Ascending aorta (tissue), 2 donors: ENCODE data around the gene SYNPR. TPM values are rescaled to one million over a fixed set of nuclear protein-coding genes. Genes with fewer than 3 reads are reported as not detected.

ENCODE experiments used
- DNase-seq, 2 donors: peaks; one replicate each; pipeline ENCODE4 v3.0.0-alpha.2; 2019; ENCODE audit warnings: low spot score in 2 of 2
- H3K27ac ChIP-seq, 2 donors: fragments of 200-600 bp; sonication (generic); one replicate each; pipeline ENCODE4 v1.5.1; 2016 to 2017; ENCODE audit warnings: mild to moderate bottlenecking in 1 of 2
- H3K27me3 ChIP-seq: fragments of 200-600 bp; sonication (generic); one replicate; pipeline ENCODE4 v1.5.1; 2017
- H3K36me3 ChIP-seq, 2 donors: fragments of 200-600 bp; sonication (generic); one replicate each; pipeline ENCODE4 v1.5.1; 2016
- H3K4me1 ChIP-seq, 2 donors: fragments of 200-600 bp; sonication (generic); one replicate each; pipeline ENCODE4 v1.5.1; 2016 to 2017; ENCODE audit warnings: mild to moderate bottlenecking in 1 of 2
- H3K4me3 ChIP-seq, 2 donors: fragments of 200-600 bp; sonication (generic); one replicate each; pipeline ENCODE4 v1.5.1; 2016 to 2017; ENCODE audit warnings: mild to moderate bottlenecking in 1 of 2
- H3K9me3 ChIP-seq, 2 donors: fragments of 200-600 bp; sonication (generic); one replicate each; pipeline ENCODE4 v1.5.1; 2016
- intact Hi-C: fragments of 100-400 bp; cut with DNase I; formaldehyde crosslinking; loops from one replicate; pipeline ENCODE4 v1.15.1; 2023
- total RNA-seq: library from RNA; depleted of rRNA; stranded (reverse); fragments of >200 nt; gene quantifications from one replicate; pipeline ENCODE4 v1.1.0, GENCODE V29; 2016
- TF ChIP-seq, protein P1 (sequence below), 3 experiments: fragments of 200-600 bp in 2 of 3; fragments of 450-650 bp in 1 of 3; sonication (generic) in 2 of 3; IDR thresholded peaks; one replicate each; pipeline ENCODE4 v1.5.1; 2016 to 2019; ENCODE audit warnings: antibody characterized with exemption in 3 of 3, mild to moderate bottlenecking in 1 of 3, moderate library complexity in 1 of 3

The SYNPR gene
- total RNA-seq, 1 donor from 2014 or later = not detected

DNA sequence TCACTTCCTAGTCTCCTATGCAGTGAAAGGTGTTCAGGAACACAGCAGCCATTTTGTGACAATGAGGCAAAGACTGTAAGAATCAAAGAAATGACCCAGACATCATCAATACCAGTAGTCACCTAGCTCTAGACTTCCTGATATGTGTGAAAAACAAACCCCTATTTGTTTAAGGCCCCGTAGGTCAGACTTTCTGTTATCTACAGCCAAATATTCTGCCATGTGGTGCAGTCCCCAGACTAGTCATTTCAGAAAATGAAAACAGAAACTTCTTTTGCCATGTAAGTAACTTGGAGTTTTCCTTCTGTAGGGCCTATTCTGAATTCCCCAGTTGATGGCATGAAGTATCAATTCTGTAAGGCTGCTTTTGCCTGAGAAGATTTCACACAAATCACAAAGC is 192.6 kb downstream of the SYNPR start:
- Histone ChIP-seq H3K4me1 (no peaks in the 10 kb centered on the region), H3K4me3 (no peak overlapping the region), H3K36me3 (no peaks in the 10 kb centered on the region), H3K9me3 (no peaks in the 10 kb centered on the region), H3K27me3 (no peaks in the 10 kb centered on the region), H3K27ac (no peak overlapping the region)
- no peak for DNase-seq
- TF ChIP-seq, protein P1, sequence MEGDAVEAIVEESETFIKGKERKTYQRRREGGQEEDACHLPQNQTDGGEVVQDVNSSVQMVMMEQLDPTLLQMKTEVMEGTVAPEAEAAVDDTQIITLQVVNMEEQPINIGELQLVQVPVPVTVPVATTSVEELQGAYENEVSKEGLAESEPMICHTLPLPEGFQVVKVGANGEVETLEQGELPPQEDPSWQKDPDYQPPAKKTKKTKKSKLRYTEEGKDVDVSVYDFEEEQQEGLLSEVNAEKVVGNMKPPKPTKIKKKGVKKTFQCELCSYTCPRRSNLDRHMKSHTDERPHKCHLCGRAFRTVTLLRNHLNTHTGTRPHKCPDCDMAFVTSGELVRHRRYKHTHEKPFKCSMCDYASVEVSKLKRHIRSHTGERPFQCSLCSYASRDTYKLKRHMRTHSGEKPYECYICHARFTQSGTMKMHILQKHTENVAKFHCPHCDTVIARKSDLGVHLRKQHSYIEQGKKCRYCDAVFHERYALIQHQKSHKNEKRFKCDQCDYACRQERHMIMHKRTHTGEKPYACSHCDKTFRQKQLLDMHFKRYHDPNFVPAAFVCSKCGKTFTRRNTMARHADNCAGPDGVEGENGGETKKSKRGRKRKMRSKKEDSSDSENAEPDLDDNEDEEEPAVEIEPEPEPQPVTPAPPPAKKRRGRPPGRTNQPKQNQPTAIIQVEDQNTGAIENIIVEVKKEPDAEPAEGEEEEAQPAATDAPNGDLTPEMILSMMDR (IDR thresholded peaks at IDR 0.05) = no peak
- intact Hi-C loops = no loop called here

DNA sequence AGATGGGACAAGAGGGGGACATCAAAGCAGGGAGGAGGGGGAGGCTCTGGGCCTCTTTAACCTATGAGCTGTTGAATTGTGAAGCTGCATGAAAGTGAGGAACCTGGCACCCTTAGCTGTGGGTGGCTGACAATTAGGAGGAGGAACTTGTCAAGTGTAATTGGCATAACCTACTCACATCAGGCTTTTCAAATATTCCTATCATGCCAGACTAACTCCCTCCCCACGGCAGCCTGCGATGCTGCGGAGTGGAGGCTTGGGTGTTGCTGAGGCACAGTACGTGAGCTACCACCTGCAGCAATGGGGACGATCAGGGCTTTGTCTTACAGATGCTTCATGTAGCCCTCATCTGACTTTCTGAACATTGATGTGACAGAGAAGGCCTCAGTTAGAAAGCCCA is 193.7 kb downstream of the SYNPR start:
- Histone ChIP-seq H3K4me1 (no peaks in the 10 kb centered on the region), H3K27ac (no peak overlapping the region), H3K9me3 (no peaks in the 10 kb centered on the region), H3K27me3 (no peaks in the 10 kb centered on the region), H3K4me3 (no peak overlapping the region), H3K36me3 (no peaks in the 10 kb centered on the region)
- TF ChIP-seq, protein P1 (IDR thresholded peaks at IDR 0.05) = no peak
- no peak for DNase-seq
- intact Hi-C loops = no loop called here

DNA sequence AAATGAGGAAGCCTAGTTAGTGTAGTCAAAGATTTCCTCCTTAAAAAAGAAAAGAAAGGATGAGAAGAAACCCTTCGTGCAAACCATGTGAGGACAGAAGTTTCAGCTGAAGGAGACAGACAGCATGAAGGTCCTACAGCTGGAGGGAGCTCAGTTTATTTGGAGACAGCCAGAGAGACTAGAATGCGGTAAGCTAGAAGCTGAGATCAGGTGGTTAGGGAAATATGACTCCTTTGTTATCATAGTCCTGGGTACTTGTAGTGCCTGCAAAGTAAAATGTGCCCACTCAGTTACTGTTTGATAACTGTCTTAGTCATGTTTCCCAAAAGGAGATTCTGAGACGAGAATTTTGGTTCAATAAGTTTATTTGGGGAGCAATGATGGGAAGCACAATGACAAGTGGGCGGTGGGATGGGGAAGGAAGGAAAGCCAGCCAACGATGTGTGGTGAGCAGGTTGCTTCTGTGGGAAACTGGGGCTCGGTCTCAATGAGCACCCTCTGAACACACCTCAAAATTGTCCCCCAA is 195.6 kb downstream of the SYNPR start:
- H3K4me3 ChIP-seq = no peak overlapping the region
- H3K9me3 ChIP-seq = no peaks in the 10 kb centered on the region
- H3K4me1 ChIP-seq = no peaks in the 10 kb centered on the region
- H3K27me3 ChIP-seq = no peaks in the 10 kb centered on the region
- intact Hi-C loops = no loop called here
- no peaks in the 10 kb centered on the region for H3K36me3 ChIP-seq
- TF ChIP-seq, protein P1 (IDR thresholded peaks at IDR 0.05) = no peak
- no peak for DNase-seq
- H3K27ac ChIP-seq = no peak overlapping the region

DNA sequence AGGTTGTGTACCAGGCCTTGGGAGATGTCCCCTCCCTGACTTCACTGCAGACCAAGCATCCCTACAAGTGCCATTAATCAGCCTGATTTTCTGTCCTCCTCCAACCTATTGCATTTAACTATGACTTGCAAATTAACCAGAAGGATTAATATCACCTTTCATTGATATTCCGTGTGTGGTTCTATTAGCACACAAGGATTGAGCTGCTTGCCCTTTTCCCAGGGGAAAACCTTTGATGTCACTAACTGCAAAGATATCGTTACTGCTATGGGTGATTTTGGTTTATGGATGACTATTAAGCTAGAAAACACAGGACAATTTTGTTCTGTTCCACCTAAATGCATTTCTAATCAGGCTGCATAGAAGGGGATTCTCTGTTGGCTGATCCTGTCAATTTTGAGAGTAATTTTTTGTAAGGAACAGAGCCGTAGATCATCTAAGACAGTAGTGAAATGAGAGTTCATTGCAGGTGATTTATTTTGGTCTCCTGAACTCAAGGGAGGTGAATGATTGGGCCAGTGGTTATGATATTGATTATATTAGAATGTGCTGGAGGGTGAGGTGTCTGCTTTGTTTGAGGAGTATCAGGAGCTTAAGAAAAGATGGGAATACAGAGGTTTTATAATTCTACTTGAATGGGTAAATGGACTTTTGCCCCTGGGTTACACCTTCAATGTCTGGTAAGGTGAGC is 196.9 kb downstream of the SYNPR start:
- Histone ChIP-seq H3K36me3 (no peaks in the 10 kb centered on the region), H3K27me3 (no peaks in the 10 kb centered on the region), H3K4me3 (no peak overlapping the region), H3K27ac (no peak overlapping the region), H3K9me3 (no peaks in the 10 kb centered on the region), H3K4me1 (no peaks in the 10 kb centered on the region)
- no peak for DNase-seq
- intact Hi-C loops = no loop called here
- TF ChIP-seq, protein P1 (IDR thresholded peaks at IDR 0.05) = no peak

DNA sequence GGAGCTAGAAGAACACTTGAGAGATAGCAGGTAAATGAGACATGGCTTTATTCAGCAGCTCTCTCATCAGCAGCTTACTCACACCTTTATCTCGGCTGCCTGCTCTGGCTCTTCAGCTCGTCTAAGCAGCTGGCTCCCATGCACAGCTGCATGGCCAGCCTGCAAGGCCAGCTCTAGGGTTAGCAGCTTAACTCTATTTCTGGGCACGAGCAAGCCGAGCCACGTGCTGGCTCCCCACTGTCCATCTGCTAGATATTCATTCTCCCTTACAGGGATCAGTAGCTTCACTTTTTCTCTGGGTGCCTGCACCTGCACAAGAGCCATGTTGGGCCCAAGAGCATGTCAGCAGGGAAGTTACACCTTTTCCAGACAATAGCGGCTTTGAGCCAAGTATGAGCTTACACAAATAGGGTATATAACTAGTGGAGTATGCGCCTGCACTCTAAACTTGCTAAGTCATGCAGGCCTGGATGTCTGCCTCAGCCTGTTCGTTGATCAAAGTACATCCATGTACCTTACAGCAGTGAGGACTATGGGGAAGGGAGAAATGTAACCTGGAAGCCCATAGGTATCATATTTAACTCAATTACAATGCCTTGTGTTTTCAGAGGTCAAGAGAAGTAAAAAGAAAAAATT is 199.5 kb downstream of the SYNPR start:
- no peaks in the 10 kb centered on the region for H3K9me3 ChIP-seq
- no peak for DNase-seq
- no peaks in the 10 kb centered on the region for H3K27me3 ChIP-seq
- no peaks in the 10 kb centered on the region for H3K36me3 ChIP-seq
- no peaks in the 10 kb centered on the region for H3K4me1 ChIP-seq
- intact Hi-C loops = no loop called here
- TF ChIP-seq, protein P1 (IDR thresholded peaks at IDR 0.05) = no peak
- H3K4me3 ChIP-seq = no peak overlapping the region
- H3K27ac ChIP-seq = no peak overlapping the region
